ENCODE data around the gene RASGRF2.

DNA sequence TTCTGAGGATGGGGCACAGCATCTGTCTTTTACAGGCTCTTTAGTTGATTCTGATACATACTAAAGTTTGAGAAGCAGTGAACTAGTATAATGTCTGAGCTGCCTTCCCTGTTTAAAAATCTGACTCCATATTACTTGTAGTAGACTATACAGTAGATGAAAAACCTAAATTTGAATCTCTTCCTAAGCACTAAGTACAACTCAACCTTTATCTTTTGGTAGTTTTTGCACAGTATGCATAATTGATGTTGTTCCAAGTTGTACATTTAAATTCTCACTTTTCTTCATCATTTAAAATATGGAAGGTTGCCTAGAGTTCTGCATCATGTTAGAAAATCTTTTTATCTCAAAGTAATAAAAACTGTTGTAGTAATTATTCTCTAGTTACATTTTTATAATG is 174.4 kb downstream of the RASGRF2 start:
- TF ChIP-seq, protein P1, sequence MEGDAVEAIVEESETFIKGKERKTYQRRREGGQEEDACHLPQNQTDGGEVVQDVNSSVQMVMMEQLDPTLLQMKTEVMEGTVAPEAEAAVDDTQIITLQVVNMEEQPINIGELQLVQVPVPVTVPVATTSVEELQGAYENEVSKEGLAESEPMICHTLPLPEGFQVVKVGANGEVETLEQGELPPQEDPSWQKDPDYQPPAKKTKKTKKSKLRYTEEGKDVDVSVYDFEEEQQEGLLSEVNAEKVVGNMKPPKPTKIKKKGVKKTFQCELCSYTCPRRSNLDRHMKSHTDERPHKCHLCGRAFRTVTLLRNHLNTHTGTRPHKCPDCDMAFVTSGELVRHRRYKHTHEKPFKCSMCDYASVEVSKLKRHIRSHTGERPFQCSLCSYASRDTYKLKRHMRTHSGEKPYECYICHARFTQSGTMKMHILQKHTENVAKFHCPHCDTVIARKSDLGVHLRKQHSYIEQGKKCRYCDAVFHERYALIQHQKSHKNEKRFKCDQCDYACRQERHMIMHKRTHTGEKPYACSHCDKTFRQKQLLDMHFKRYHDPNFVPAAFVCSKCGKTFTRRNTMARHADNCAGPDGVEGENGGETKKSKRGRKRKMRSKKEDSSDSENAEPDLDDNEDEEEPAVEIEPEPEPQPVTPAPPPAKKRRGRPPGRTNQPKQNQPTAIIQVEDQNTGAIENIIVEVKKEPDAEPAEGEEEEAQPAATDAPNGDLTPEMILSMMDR (IDR thresholded peaks at IDR 0.05 in 4 of 5, conservative IDR thresholded peaks at IDR 0.05 in 1 of 5): no peak
- TF ChIP-seq POLR2A (IDR thresholded peaks at IDR 0.05): no peak
